Hepatocyte (in vitro differentiated cells): ENCODE results near the gene PAPOLG. TPM values are rescaled to one million over a fixed set of nuclear protein-coding genes. Genes with fewer than 3 reads are reported as not detected.

Experiments
- DNase-seq: peaks from one replicate; pipeline ENCODE4 v3.0.0-alpha.2; 2016; ENCODE audit warnings: low spot score
- H2AFZ ChIP-seq: fragments of 200-600 bp; sonication (generic); 2 replicates; pipeline ENCODE4 v1.6.0; 2016; ENCODE audit warnings: antibody characterized with exemption, mild to moderate bottlenecking
- H3K27ac ChIP-seq: fragments of 200-600 bp; sonication (generic); 2 replicates; pipeline ENCODE4 v1.5.1; 2016; ENCODE audit warnings: mild to moderate bottlenecking
- H3K27me3 ChIP-seq: fragments of 200-600 bp; sonication (generic); 2 replicates; pipeline ENCODE4 v1.6.1; 2016
- H3K36me3 ChIP-seq: fragments of 200-600 bp; sonication (generic); replicated peaks from 2 replicates; pipeline ENCODE4 v1.5.1; 2016; ENCODE audit warnings: low read depth; ENCODE audit not compliant: insufficient read depth
- H3K4me1 ChIP-seq: fragments of 200-600 bp; sonication (generic); 2 replicates; pipeline ENCODE4 v1.5.1; 2016; ENCODE audit warnings: mild to moderate bottlenecking, moderate library complexity; ENCODE audit not compliant: insufficient read depth
- H3K4me2 ChIP-seq: fragments of 200-600 bp; sonication (generic); 2 replicates; pipeline ENCODE4 v1.6.0; 2016
- H3K4me3 ChIP-seq: fragments of 200-600 bp; sonication (generic); 2 replicates; pipeline ENCODE4 v1.5.1; 2016; ENCODE audit warnings: mild to moderate bottlenecking
- H3K79me2 ChIP-seq: fragments of 200-600 bp; sonication (generic); 2 replicates; pipeline ENCODE4 v1.6.0; 2017; ENCODE audit warnings: mild to moderate bottlenecking
- H3K9me2 ChIP-seq: fragments of 200-600 bp; sonication (generic); replicated peaks from 2 replicates; pipeline ENCODE4 v1.6.0; 2017; ENCODE audit warnings: mild to moderate bottlenecking; ENCODE audit not compliant: insufficient read depth
- H3K9me3 ChIP-seq: fragments of 200-600 bp; sonication (generic); 2 replicates; pipeline ENCODE4 v1.5.1; 2016; ENCODE audit warnings: low read depth, mild to moderate bottlenecking
- H4K20me1 ChIP-seq: fragments of 200-600 bp; sonication (generic); 2 replicates; pipeline ENCODE4 v1.6.0; 2016; ENCODE audit warnings: mild to moderate bottlenecking; ENCODE audit not compliant: insufficient read depth, poor library complexity, severe bottlenecking
- CTCF ChIP-seq: fragments of 200-600 bp; sonication (generic); IDR thresholded peaks from 2 replicates; pipeline ENCODE4 v1.5.1; 2016; ENCODE audit warnings: antibody characterized with exemption, mild to moderate bottlenecking; ENCODE audit not compliant: poor library complexity
- EZH2 ChIP-seq: fragments of 200-600 bp; sonication (generic); IDR thresholded peaks from 2 replicates; pipeline ENCODE4 v1.6.1; 2016; ENCODE audit warnings: antibody characterized with exemption, mild to moderate bottlenecking, borderline replicate concordance
- EZH2phosphoT487 ChIP-seq: fragments of 200-600 bp; sonication (generic); IDR thresholded peaks from one replicate; pipeline ENCODE4 v1.6.1; 2018; ENCODE audit warnings: antibody characterized with exemption, mild to moderate bottlenecking, low read depth, moderate library complexity; ENCODE audit not compliant: unreplicated experiment, severe bottlenecking
- WGBS: methylation state at CpG from one replicate; pipeline ENCODE4 v1.1.6; 2016; ENCODE audit warnings: low lambda C conversion rate; ENCODE audit errors: missing lambda C conversion rate; 5-methylcytosine and 5-hydroxymethylcytosine counted together
- polyA plus RNA-seq: library from polyadenylated mRNA; unstranded; fragments of >200 nt; fragmentation: Nextera tagmentation; extraction: Ambion mirVana; gene quantifications from 2 replicates; pipeline ENCODE4 v1.2.1, GENCODE V29; 2016
- total RNA-seq: library from RNA; depleted of rRNA; stranded (reverse); fragments of >200 nt; gene quantifications from 2 replicates; pipeline ENCODE4 v1.2.3, GENCODE V29; 2014

PAPOLG gene
- total and polyA plus RNA-seq, 2 experiments from 2014 or later: 3.4 to 13.5 TPM

- Histone ChIP-seq H3K9me2 (no peaks in the 10 kb centered on the region), H3K4me3 (no peak overlapping the region), H3K27me3 (no peaks in the 10 kb centered on the region), H2AFZ (no peak overlapping the region), H3K79me2 (no peaks in the 10 kb centered on the region), H3K9me3 (no peaks in the 10 kb centered on the region), H3K4me1 (no peaks in the 10 kb centered on the region), H3K27ac (no peak overlapping the region), H3K36me3 (no peaks in the 10 kb centered on the region), H3K4me2 (no peak overlapping the region), H4K20me1 (no peaks in the 10 kb centered on the region)
- 91% methylated on average over 3 of the region's 3 CpGs for WGBS
- no peak for TF ChIP-seq EZH2
- no peak for TF ChIP-seq EZH2phosphoT487
- TF ChIP-seq CTCF: no peak
- DNase-seq: no peak
These were observed 65.0 kb downstream of the PAPOLG start for GRCh38 chr2:60821133-60821469.

DNA sequence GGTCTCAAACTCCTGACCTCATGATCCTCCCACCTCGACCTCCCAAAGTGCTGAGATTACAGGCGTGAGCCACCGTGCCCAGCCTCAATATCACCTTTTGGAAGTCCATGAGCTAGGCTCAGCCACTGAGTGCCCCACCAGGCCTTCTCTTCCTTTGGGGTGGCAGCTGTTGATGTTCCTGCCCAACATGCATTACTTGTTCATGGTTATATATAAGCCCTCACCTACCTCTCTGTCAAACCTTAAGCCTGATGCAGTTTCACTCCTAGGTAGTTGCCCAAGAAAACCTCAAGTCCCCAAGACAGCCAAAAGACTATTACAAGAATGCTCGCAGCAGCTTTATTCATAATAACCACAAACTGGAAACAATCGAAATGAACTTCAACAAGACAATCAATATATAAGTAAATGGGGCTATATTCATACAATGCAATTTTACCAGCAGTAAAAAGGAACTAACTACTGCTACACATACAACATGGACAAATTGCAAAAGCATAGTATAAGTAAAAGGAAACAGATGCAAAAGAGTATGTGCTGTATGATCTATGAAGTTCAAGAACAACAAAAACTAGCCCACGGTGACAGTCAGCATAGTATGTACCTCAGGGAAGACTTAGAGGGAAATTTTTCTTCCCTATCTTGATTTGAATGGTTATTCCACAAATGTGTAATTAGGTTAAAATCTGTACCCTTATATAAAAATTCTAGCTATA is 65.7 kb downstream of the PAPOLG start:
- no peak overlapping the region for H3K27ac ChIP-seq
- H3K79me2 ChIP-seq: no peaks in the 10 kb centered on the region
- H2AFZ ChIP-seq: no peak overlapping the region
- no peaks in the 10 kb centered on the region for H3K27me3 ChIP-seq
- no peak for DNase-seq
- H3K9me3 ChIP-seq: no peaks in the 10 kb centered on the region
- WGBS: 90% methylated on average over 6 of the region's 6 CpGs
- H3K36me3 ChIP-seq: no peaks in the 10 kb centered on the region
- H4K20me1 ChIP-seq: no peaks in the 10 kb centered on the region
- no peaks in the 10 kb centered on the region for H3K4me1 ChIP-seq
- H3K4me3 ChIP-seq: no peak overlapping the region
- no peaks in the 10 kb centered on the region for H3K9me2 ChIP-seq
- TF ChIP-seq EZH2phosphoT487: no peak
- TF ChIP-seq EZH2: no peak
- TF ChIP-seq CTCF: no peak
- H3K4me2 ChIP-seq: no peak overlapping the region

GRCh38 chr2:60822987-60823386 is 66.9 kb downstream of the PAPOLG start:
- H4K20me1 ChIP-seq: no peaks in the 10 kb centered on the region
- H3K27ac ChIP-seq: no peak overlapping the region
- H3K27me3 ChIP-seq: no peaks in the 10 kb centered on the region
- DNase-seq: no peak
- no peak overlapping the region for H3K4me3 ChIP-seq
- WGBS: 55% methylated on average over 4 of the region's 4 CpGs
- no peaks in the 10 kb centered on the region for H3K9me3 ChIP-seq
- H3K4me2 ChIP-seq: no peak overlapping the region
- H3K79me2 ChIP-seq: no peaks in the 10 kb centered on the region
- no peaks in the 10 kb centered on the region for H3K9me2 ChIP-seq
- no peaks in the 10 kb centered on the region for H3K4me1 ChIP-seq
- H3K36me3 ChIP-seq: no peaks in the 10 kb centered on the region
- no peak for TF ChIP-seq CTCF
- TF ChIP-seq EZH2phosphoT487: no peak
- TF ChIP-seq EZH2: no peak
- H2AFZ ChIP-seq: no peak overlapping the region
